Activated CD4-positive, alpha-beta T cell treated with anti-CD3 and anti-CD28 coated beads for 36 hours (primary cell): Measurements from ENCODE around the gene DRC1. TPM values are rescaled to one million over a fixed set of nuclear protein-coding genes. Genes with fewer than 3 reads are reported as not detected.

Experiments used
- ATAC-seq: fragments of 200-7000 bp; cut with Tn5 transposase; one replicate; pipeline ENCODE4 v1.10.0; 2021; ENCODE audit warnings: mild to moderate bottlenecking, moderate library complexity
- CTCF ChIA-PET: fragments of 350-600 bp; sonication (Branson Sonifier 250); formaldehyde crosslinking; loops from one replicate; lab custom pipeline; 2021; ENCODE audit warnings: antibody characterized with exemption; lab: Charles Lee
- POLR2A ChIA-PET: fragments of 350-600 bp; sonication (Branson Sonifier 250); formaldehyde crosslinking; loops from one replicate; lab custom pipeline; 2021; ENCODE audit warnings: antibody characterized with exemption, inconsistent platforms; lab: Charles Lee
- DNase-seq: peaks from one replicate; pipeline ENCODE4 v3.0.0-alpha.2; 2020
- H3K27ac Mint-ChIP-seq: one replicate; pipeline ENCODE4 v1.8.0; 2021; ENCODE audit warnings: mixed read lengths
- H3K27me3 Mint-ChIP-seq: one replicate; pipeline ENCODE4 v1.8.0; 2021; ENCODE audit warnings: mixed read lengths
- H3K36me3 Mint-ChIP-seq: one replicate; pipeline ENCODE4 v1.8.0; 2021; ENCODE audit warnings: low read depth, mixed read lengths
- H3K4me1 Mint-ChIP-seq: one replicate; pipeline ENCODE4 v1.8.0; 2021; ENCODE audit warnings: mixed read lengths
- H3K4me3 Mint-ChIP-seq: one replicate; pipeline ENCODE4 v1.8.0; 2021; ENCODE audit warnings: mild to moderate bottlenecking, moderate library complexity, mixed read lengths
- H3K9me3 Mint-ChIP-seq: one replicate; pipeline ENCODE4 v1.8.0; 2021; ENCODE audit warnings: low read depth, mixed read lengths
- intact Hi-C, 2 experiments: fragments of 100-400 bp; cut with DNase I in 1 of 2; cut with micrococcal nuclease in 1 of 2; formaldehyde crosslinking; loops; one replicate each; pipeline versions ENCODE4 v1.14.2 to v1.15.1; 2022 to 2024; cut with DNase I, micrococcal nuclease
- total RNA-seq, 2 experiments: library from RNA; stranded (reverse); gene quantifications; one replicate each; pipeline ENCODE4 v1.2.3, GENCODE V29; 2021

Gene DRC1
- total RNA-seq, 2 experiments from 2014 or later = not detected

GRCh38 chr2:26399771-26400376 lies 1.8 kb upstream of the DRC1 start:
- H3K4me1 Mint-ChIP-seq = peaks cover 21% of the 10 kb centered on the region
- no peak overlapping the region for H3K4me3 Mint-ChIP-seq
- H3K9me3 Mint-ChIP-seq = no peaks in the 10 kb centered on the region
- H3K36me3 Mint-ChIP-seq = no peaks in the 10 kb centered on the region
- no peak overlapping the region for H3K27ac Mint-ChIP-seq
- ChIA-PET POLR2A (no interaction called here), CTCF (no interaction called here)
- intact Hi-C loops = loop anchor here in 1 of 2 experiments (5.0 kb wide), 1 partner anchor 43 kb away; no protein-coding TSS in a partner anchor
- peaks cover 12% of the 10 kb centered on the region for H3K27me3 Mint-ChIP-seq
- DNase-seq = no peak
- no peak for ATAC-seq

GRCh38 chr2:26400723-26401122 lies 997 bp upstream of the DRC1 start:
- intact Hi-C loops = no loop called here

GRCh38 chr2:26407526-26407925 lies 5.8 kb downstream of the DRC1 start:
- DNase-seq = no peak
- Mint-ChIP-seq H3K9me3 (no peaks in the 10 kb centered on the region), H3K4me3 (no peak overlapping the region), H3K27me3 (peaks cover 15% of the 10 kb centered on the region), H3K27ac (no peak overlapping the region), H3K36me3 (no peaks in the 10 kb centered on the region), H3K4me1 (peaks cover 9% of the 10 kb centered on the region)
- POLR2A ChIA-PET = no interaction called here
- intact Hi-C loops = no loop called here
- no peak for ATAC-seq
- CTCF ChIA-PET = no interaction called here

More at GRCh38 chr2:26400723-26401122, 997 bp upstream of the DRC1 start:
- ChIA-PET CTCF (interaction anchor here (0.6 to 1.1 kb wide), 3 partner anchors 9 to 239 kb away, joined by 3 to 4 read pairs (median 3); no protein-coding TSS in a partner anchor), POLR2A (no interaction called here)
- Mint-ChIP-seq H3K36me3 (no peaks in the 10 kb centered on the region), H3K4me1 (peaks cover 20% of the 10 kb centered on the region), H3K27ac (no peak overlapping the region), H3K9me3 (no peaks in the 10 kb centered on the region), H3K4me3 (no peak overlapping the region), H3K27me3 (peaks cover 12% of the 10 kb centered on the region)
- ATAC-seq (no peak), DNase-seq (no peak)

GRCh38 chr2:26409785-26410184 lies 8.1 kb downstream of the DRC1 start:
- ATAC-seq (no peak), DNase-seq (no peak)
- Mint-ChIP-seq H3K4me1 (peaks cover 9% of the 10 kb centered on the region), H3K9me3 (no peaks in the 10 kb centered on the region), H3K36me3 (no peaks in the 10 kb centered on the region), H3K27me3 (peaks cover 13% of the 10 kb centered on the region), H3K4me3 (no peak overlapping the region), H3K27ac (no peak overlapping the region)
- ChIA-PET CTCF (interaction anchor here (0.7 to 1.4 kb wide), 3 partner anchors 9 to 41 kb away, joined by 4 to 5 read pairs (median 4); no protein-coding TSS in a partner anchor), POLR2A (interaction anchor here (0.6 kb wide), 1 partner anchor 148 kb away, joined by 10 read pairs; no protein-coding TSS in a partner anchor)
- intact Hi-C loops = no loop called here

- Mint-ChIP-seq H3K27ac (no peak overlapping the region), H3K36me3 (no peaks in the 10 kb centered on the region), H3K27me3 (peaks cover 13% of the 10 kb centered on the region), H3K4me1 (peaks cover 9% of the 10 kb centered on the region), H3K9me3 (no peaks in the 10 kb centered on the region), H3K4me3 (no peak overlapping the region)
- DNase-seq = no peak
- ATAC-seq = no peak
- POLR2A ChIA-PET = no interaction called here
- CTCF ChIA-PET = no interaction called here
- intact Hi-C loops = no loop called here
Observed at GRCh38 chr2:26410764-26411243, 9.1 kb downstream of the DRC1 start.

GRCh38 chr2:26411419-26411818 lies 9.7 kb downstream of the DRC1 start:
- H3K27me3 Mint-ChIP-seq = peaks cover 13% of the 10 kb centered on the region
- H3K27ac Mint-ChIP-seq = no peak overlapping the region
- ChIA-PET POLR2A (no interaction called here), CTCF (interaction anchor here (0.6 kb wide), 2 partner anchors 56 to 194 kb away, joined by 3 read pairs; no protein-coding TSS in a partner anchor)
- no peak overlapping the region for H3K4me3 Mint-ChIP-seq
- H3K36me3 Mint-ChIP-seq = no peaks in the 10 kb centered on the region
- ATAC-seq = no peak
- peaks cover 9% of the 10 kb centered on the region for H3K4me1 Mint-ChIP-seq
- DNase-seq = no peak
- H3K9me3 Mint-ChIP-seq = no peaks in the 10 kb centered on the region
- intact Hi-C loops = no loop called here

- peak overlapping the region; percentile 17 for H3K4me3 Mint-ChIP-seq
- DNase-seq = peak; percentile 18
- no peaks in the 10 kb centered on the region for H3K36me3 Mint-ChIP-seq
- peaks cover 10% of the 10 kb centered on the region for H3K27me3 Mint-ChIP-seq
- POLR2A ChIA-PET = no interaction called here
- ATAC-seq = peak; percentile 44
- H3K4me1 Mint-ChIP-seq = peaks cover 9% of the 10 kb centered on the region
- H3K27ac Mint-ChIP-seq = peak overlapping the region; percentile 41
- CTCF ChIA-PET = interaction anchor here (0.6 kb wide), 2 partner anchors 56 to 195 kb away, joined by 3 read pairs; no protein-coding TSS in a partner anchor
- intact Hi-C loops = no loop called here
- no peaks in the 10 kb centered on the region for H3K9me3 Mint-ChIP-seq
Observed at GRCh38 chr2:26412091-26412673, 10.5 kb downstream of the DRC1 start.

- no peaks in the 10 kb centered on the region for H3K36me3 Mint-ChIP-seq
- CTCF ChIA-PET = interaction anchor here (0.6 to 1.0 kb wide), 3 partner anchors 230 to 805 kb away, joined by 3 to 5 read pairs (median 3); no protein-coding TSS in a partner anchor
- H3K9me3 Mint-ChIP-seq = no peaks in the 10 kb centered on the region
- DNase-seq = no peak
- POLR2A ChIA-PET = interaction anchor here (0.7 kb wide), 1 partner anchor 69 kb away, joined by 3 read pairs; no protein-coding TSS in a partner anchor
- no peak for ATAC-seq
- intact Hi-C loops = no loop called here
- peaks cover 9% of the 10 kb centered on the region for H3K4me1 Mint-ChIP-seq
- H3K27me3 Mint-ChIP-seq = peaks cover 6% of the 10 kb centered on the region
- no peak overlapping the region for H3K27ac Mint-ChIP-seq
- H3K4me3 Mint-ChIP-seq = no peak overlapping the region
Observed at GRCh38 chr2:26414311-26414710, 12.6 kb downstream of the DRC1 start.

- no peak for DNase-seq
- Mint-ChIP-seq H3K4me1 (no peaks in the 10 kb centered on the region), H3K4me3 (no peak overlapping the region), H3K27me3 (peaks cover 8% of the 10 kb centered on the region), H3K36me3 (no peaks in the 10 kb centered on the region), H3K9me3 (no peaks in the 10 kb centered on the region), H3K27ac (no peak overlapping the region)
- CTCF ChIA-PET = interaction anchor here (0.7 kb wide), 1 partner anchor 10 kb away, joined by 3 read pairs; no protein-coding TSS in a partner anchor
- POLR2A ChIA-PET = no interaction called here
- ATAC-seq = no peak
- intact Hi-C loops = no loop called here
Observed at GRCh38 chr2:26421961-26422360, 20.2 kb downstream of the DRC1 start.

GRCh38 chr2:26422947-26423629 lies 21.4 kb downstream of the DRC1 start:
- peaks cover 6% of the 10 kb centered on the region for H3K27me3 Mint-ChIP-seq
- CTCF ChIA-PET = interaction anchor here (0.9 kb wide), 1 partner anchor 10 kb away, joined by 3 read pairs; no protein-coding TSS in a partner anchor
- POLR2A ChIA-PET = no interaction called here
- H3K36me3 Mint-ChIP-seq = no peaks in the 10 kb centered on the region
- DNase-seq (no peak), ATAC-seq (no peak)
- H3K9me3 Mint-ChIP-seq = no peaks in the 10 kb centered on the region
- no peak overlapping the region for H3K4me3 Mint-ChIP-seq
- intact Hi-C loops = no loop called here
- no peaks in the 10 kb centered on the region for H3K4me1 Mint-ChIP-seq
- no peak overlapping the region for H3K27ac Mint-ChIP-seq

- DNase-seq = no peak
- Mint-ChIP-seq H3K9me3 (no peaks in the 10 kb centered on the region), H3K4me3 (no peak overlapping the region), H3K36me3 (no peaks in the 10 kb centered on the region), H3K4me1 (no peaks in the 10 kb centered on the region), H3K27me3 (peaks cover 4% of the 10 kb centered on the region), H3K27ac (no peak overlapping the region)
- CTCF ChIA-PET = no interaction called here
- no peak for ATAC-seq
- intact Hi-C loops = no loop called here
- POLR2A ChIA-PET = no interaction called here
Observed at GRCh38 chr2:26423750-26424149, 22.0 kb downstream of the DRC1 start.
